ENCODE measurements around the gene HELQ. TPM values are rescaled to one million over a fixed set of nuclear protein-coding genes. Genes with fewer than 3 reads are reported as not detected.

Gene HELQ
- total and polyA plus RNA-seq, 7 donors, result 7.4 to 20.9 (median 17.2) TPM

DNA sequence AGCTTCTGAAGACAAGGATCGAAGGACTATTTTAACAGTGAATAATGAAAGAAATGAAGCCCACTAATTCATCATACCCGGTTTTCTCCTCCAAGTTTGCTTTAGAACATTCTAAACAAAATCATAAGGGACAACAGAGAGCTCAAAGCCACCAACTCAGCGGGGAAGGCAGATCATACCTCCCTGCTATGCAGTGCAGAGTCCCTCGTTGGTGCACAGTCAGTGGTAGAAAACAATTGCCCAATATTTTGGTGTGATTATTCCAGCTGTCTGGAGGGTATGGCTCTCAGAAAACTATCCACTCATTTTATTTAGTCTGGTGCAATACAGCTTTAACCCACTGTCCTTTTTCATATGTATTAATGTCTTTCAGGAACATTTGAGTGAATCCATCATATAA, 61.7 kb downstream of the HELQ start:
- Histone ChIP-seq H3K36me3 (ENCODE audit: insufficient read depth in 1 of 2, low read depth in 1 of 2) (no peaks in the 10 kb centered on the region), H3K27ac (no peak overlapping the region), H3K9me3 (no peaks in the 10 kb centered on the region), H3K4me1 (peaks cover 11% of the 10 kb centered on the region), H3K4me3 (no peak overlapping the region), H3K27me3 (ENCODE audit: insufficient read depth in 3 of 3, low read length in 2 of 3) (no peaks in the 10 kb centered on the region)
- intact Hi-C loops (cut with DNase I), result no loop called here
- no peak for ATAC-seq
- TF ChIP-seq, protein P1, sequence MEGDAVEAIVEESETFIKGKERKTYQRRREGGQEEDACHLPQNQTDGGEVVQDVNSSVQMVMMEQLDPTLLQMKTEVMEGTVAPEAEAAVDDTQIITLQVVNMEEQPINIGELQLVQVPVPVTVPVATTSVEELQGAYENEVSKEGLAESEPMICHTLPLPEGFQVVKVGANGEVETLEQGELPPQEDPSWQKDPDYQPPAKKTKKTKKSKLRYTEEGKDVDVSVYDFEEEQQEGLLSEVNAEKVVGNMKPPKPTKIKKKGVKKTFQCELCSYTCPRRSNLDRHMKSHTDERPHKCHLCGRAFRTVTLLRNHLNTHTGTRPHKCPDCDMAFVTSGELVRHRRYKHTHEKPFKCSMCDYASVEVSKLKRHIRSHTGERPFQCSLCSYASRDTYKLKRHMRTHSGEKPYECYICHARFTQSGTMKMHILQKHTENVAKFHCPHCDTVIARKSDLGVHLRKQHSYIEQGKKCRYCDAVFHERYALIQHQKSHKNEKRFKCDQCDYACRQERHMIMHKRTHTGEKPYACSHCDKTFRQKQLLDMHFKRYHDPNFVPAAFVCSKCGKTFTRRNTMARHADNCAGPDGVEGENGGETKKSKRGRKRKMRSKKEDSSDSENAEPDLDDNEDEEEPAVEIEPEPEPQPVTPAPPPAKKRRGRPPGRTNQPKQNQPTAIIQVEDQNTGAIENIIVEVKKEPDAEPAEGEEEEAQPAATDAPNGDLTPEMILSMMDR (IDR thresholded peaks at IDR 0.05), result no peak
- DNase-seq, result no peak
- 74 to 78% (median 75%) methylated on average over 4 of the region's 4 CpGs for WGBS, 3 donors

DNA sequence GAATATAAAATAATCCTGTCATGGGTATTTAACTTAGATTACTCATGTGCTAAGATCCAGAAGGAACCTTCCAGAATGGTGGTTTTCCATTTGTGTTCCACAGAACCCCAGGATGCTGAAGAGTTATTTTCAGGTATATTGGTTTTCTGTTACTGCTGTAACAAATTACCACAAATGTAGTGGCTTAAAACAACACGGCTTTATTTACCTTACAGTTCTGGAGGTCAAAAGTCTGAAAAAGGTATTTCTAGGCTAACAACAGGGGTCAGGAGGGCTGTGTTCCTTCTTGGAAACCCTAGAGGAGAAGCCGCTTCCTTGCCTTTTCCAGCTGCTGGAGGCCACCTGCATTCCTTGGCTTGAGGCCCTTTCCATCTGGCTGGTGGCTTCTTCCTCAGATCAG, 63.1 kb downstream of the HELQ start:
- no peaks in the 10 kb centered on the region for H3K36me3 ChIP-seq (ENCODE audit: insufficient read depth in 1 of 2, low read depth in 1 of 2)
- DNase-seq, result no peak
- intact Hi-C loops (cut with DNase I), result no loop called here
- H3K4me1 ChIP-seq, result peaks cover 13% of the 10 kb centered on the region
- H3K27me3 ChIP-seq (ENCODE audit: insufficient read depth in 3 of 3, low read length in 2 of 3), result no peaks in the 10 kb centered on the region
- ATAC-seq, result no peak
- no peak overlapping the region for H3K4me3 ChIP-seq
- no peak overlapping the region for H3K27ac ChIP-seq
- TF ChIP-seq, protein P1 (IDR thresholded peaks at IDR 0.05), result no peak
- WGBS, 3 donors, result 38 to 61% (median 47%) methylated on average over 2 of the region's 2 CpGs
- H3K9me3 ChIP-seq, result no peaks in the 10 kb centered on the region

DNA sequence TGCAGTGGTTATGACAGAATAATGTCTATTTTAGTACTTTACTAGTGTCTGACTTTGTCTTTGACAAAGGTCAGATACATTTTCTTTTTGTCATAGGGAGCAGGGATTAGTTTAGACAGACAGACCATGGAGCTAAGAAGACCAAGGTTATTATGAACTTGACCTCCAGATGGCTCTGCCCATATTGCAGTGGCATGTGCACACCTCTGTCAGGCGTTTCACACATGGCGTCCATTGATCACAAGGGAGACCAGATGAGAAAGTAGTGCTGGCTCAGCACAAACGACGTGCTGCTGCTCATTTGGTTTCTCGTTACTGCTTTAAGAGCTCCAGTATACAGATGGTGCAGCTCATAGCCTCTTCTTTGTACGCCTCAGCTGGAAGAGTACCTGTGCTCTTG, 64.7 kb downstream of the HELQ start:
- DNase-seq (no peak), ATAC-seq (peak in 1 of 4 donors; percentile 7)
- peaks cover 13% of the 10 kb centered on the region for H3K4me1 ChIP-seq
- no peaks in the 10 kb centered on the region for H3K27me3 ChIP-seq (ENCODE audit: insufficient read depth in 3 of 3, low read length in 2 of 3)
- H3K9me3 ChIP-seq, result no peaks in the 10 kb centered on the region
- no peak overlapping the region for H3K4me3 ChIP-seq
- TF ChIP-seq, protein P1 (IDR thresholded peaks at IDR 0.05), result no peak
- H3K36me3 ChIP-seq (ENCODE audit: insufficient read depth in 1 of 2, low read depth in 1 of 2), result no peaks in the 10 kb centered on the region
- intact Hi-C loops (cut with DNase I), result no loop called here
- no peak overlapping the region for H3K27ac ChIP-seq
- WGBS, 3 donors, result 55 to 64% (median 59%) methylated on average over 6 of the region's 6 CpGs

DNA sequence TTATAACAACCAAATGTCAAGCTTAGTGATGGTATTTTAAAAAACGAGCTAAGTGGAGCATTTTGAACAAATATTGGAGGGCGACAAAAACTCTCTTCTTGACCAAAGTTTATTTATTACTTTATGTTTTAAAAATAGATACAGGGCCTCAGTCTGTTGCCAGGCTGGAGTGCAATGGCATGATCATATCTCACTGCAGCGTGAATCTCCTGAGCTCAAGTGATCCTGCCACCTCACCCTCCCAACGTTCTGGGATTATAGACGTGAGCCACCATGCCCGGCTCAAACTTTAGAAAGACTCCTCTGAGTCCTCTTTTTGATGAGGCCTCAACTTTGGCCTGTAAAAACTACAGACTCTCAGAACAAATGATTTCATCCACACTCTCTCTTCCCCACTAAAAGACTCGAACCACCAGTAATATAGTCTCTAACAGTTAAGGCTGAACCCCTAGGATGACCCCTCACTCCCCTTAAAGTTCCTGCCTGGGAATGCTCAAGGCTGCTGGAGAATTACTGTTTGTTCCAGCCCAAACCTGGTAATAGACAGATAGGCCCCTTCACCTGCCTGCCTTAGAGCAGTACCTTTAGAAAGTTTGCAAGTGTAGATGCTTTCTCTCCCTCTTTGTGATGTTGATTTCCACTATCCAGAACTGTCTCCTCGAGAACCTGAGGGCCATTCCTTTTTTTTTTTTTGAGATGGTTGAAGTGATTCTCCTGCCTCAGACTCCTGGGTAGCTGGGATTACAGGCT, 65.7 kb downstream of the HELQ start:
- Histone ChIP-seq H3K36me3 (ENCODE audit: insufficient read depth in 1 of 2, low read depth in 1 of 2) (no peaks in the 10 kb centered on the region), H3K9me3 (no peaks in the 10 kb centered on the region), H3K27me3 (ENCODE audit: insufficient read depth in 3 of 3, low read length in 2 of 3) (no peaks in the 10 kb centered on the region), H3K4me1 (peaks cover 13% of the 10 kb centered on the region), H3K4me3 (no peak overlapping the region), H3K27ac (peak overlapping the region; percentile 66)
- DNase-seq (no peak), ATAC-seq (peak; percentile 57 to 94 (median 88))
- intact Hi-C loops (cut with DNase I), result no loop called here
- TF ChIP-seq, protein P1 (IDR thresholded peaks at IDR 0.05), result no peak
- 28 to 43% (median 31%) methylated on average over 8 of the region's 8 CpGs for WGBS, 3 donors
